Glomerular endothelial cell (primary cell): ENCODE data around the gene MRPL47. TPM values are rescaled to one million over a fixed set of nuclear protein-coding genes. Genes with fewer than 3 reads are reported as not detected.

Experiments
- DNase-seq: peaks from one replicate; pipeline ENCODE4 v3.0.0-alpha.2; 2011; ENCODE audit warnings: low read depth, low spot score; ENCODE audit errors: extremely low read depth
- total RNA-seq: library from RNA; depleted of rRNA; stranded (reverse); fragments of >200 nt; gene quantifications from 2 replicates; pipeline ENCODE4 v1.2.3, GENCODE V29; 2015

Gene MRPL47
- total RNA-seq, 1 donor from 2014 or later, result 28.1 TPM

DNA sequence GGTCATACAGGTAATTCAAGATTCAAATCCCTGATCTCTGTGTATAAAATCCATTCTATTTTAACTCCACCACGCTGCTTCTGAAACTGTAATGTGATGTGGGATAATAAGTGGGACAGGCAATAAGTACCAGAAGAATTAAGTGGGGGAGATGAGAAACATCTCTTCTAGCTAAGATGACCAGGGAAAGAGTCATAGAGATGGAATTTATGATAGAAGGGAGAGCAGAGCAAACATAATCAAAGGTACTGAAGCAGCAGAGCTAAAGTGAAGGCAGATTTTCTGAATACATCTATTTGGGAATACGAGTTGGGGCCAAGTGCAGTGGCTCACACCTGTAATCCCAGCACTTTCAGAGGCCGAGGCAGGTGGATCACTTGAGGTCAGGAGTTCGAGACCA is 4.9 kb downstream of the MRPL47 start:
- DNase-seq, result no peak

DNA sequence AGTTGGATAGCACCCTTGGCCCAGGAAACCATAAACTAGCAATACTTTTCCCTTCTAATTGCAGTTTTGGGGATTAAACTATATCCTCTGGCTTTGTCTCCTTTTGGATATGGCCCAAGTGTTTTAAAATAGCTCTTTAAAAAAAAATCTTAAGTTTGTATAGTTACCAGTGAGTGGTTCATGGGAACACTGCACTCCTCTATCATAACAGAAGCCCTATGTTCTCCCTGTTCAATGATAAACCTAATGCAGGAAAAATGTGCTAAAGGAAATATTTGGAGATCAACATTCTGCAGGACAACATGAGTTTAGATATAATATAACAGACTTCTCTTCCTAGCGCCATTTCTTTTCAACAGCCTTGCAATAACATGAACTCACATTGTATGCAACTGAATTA is 13.1 kb downstream of the MRPL47 start:
- no peak for DNase-seq

DNA sequence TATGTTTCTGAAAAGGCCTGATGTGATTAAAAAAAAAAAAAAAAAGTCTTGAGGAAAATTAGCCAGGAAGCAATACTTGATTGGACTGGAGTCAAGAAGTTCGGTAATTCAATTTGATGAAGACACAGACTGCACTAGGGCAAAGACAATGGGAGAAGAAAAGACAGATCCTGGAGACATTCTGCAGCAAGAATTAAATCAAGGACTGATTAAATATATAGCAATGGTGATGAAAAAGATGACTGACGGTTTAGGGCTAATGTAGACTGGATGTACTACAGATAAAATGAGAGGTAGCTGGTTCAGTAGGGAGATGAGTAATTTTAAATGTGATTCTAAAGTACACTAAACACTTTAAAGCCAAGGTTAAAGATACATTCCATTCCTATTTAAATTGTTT is 13.8 kb downstream of the MRPL47 start:
- no peak for DNase-seq

DNA sequence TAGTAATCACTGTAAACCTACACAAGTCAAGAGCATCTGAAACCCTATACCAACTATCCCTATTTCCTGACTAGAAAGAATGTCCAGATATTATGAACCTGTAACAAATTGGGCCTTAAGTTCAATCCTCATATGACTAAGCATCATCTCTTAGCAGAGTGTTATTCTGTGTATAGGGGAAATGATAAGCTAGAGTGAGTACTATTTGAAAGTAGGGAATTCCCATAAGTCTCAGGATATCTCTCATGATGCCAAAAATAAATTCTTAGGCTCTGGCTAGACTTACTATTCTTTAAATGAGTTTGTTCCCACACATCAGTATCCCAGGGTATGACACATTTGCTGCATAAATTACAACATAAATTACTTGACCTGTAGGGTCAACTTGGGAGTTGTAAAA is 15.3 kb downstream of the MRPL47 start:
- no peak for DNase-seq

DNA sequence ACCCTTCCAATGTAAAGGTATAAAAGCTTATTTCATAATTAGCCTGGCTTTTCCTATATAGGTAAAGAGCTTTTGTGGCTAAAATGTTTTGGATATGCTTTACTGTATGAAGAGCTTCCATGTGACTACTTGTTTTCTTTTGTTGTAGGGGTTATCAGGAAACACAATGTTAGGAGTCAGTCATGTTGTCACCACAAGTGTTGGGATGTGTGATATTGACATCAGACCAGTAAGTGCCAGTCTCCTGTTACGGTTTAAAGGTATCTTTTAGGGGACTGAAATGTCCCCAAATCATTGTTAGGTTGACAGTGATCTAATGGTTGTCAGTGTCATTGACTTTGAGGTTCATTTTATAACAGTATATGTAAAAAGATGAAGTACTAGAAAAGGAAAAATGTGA is 23.4 kb downstream of the MRPL47 start:
- DNase-seq, result no peak

DNA sequence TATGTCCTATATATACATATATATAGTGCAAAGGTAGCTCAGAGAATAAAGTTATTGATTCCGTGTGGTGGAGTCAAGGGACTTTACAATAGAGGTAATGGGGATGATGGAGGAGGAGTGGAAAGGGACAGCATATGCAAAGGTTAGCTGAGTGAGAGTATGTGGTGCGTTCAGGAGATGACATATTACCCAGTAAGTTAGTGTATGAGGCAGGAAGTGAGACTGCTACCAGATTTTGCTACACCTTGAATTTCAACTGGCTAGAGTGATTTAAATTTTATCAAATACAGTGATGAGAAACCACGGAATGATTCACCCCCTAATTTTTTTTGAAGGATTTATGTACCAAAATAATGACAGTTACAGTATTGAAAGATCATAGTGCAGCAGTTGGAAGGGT is 38.9 kb downstream of the MRPL47 start:
- DNase-seq, result no peak

DNA sequence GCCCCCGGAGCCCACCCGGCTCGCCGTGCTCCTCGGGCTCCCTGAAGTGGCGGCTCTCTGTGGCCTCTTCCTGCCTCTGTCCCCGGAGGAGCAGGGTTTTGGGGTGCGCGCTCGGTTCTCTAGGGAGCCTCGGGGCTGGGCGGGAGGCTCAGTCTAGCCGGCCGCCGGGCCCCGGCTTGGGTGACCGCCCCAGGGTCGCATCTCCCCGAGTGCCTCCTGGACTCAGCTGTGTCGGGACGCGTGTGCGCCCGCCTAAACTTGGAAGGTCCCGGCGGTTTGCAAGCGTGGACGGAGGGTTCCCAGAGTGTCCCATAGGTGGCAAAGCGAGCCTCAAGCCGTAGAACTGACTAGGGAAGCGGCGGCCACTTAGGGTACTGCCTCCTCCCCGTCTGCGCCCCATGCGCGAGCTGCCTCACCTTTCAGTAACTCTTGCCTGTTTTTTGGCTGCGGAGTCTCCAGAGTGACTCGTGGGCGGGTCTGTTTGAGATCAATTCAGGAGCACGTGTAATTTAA is 41.1 kb downstream of the MRPL47 start:
- DNase-seq, result no peak

DNA sequence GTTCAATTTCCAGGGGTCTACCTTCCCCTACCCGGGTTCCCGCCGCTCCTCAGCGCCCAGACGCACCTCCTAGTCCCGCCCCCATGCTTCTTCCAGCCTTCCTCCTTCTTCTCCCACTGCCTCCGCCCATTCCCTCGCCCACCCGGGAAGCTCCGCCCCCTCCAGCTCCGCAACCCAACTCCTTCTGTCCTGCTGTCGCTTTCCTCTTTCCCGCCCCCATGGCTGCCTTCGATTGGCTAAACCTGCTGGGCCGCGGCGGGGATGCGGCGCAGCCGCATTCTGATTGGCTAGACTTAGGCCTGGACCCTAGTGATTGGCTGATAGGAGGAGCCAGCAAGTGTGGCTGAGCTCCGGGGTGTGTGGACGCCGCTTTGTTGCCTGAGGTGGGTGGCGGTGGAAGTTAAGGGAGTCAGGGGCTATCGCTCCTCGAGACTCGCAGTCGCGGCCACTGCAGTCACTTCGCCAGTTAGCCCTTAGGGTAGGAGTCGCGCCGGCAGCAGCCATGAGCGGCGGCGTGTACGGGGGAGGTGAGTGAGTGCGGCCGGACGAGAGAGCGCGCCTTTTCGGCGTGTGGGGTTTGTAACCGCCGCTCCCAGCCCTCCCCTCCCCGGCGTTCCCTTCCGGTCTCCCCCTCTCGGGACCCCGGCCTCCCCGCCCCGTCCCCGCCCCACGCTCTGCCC is 41.7 kb downstream of the MRPL47 start, which contains the start of gene ACTL6A:
Gene ACTL6A, plus strand, starts transcription at position 336 of the 680 bp plus-strand sequence. Its CDS starts 167 bp downstream, at position 503.
- DNase-seq, result peak; percentile 94

DNA sequence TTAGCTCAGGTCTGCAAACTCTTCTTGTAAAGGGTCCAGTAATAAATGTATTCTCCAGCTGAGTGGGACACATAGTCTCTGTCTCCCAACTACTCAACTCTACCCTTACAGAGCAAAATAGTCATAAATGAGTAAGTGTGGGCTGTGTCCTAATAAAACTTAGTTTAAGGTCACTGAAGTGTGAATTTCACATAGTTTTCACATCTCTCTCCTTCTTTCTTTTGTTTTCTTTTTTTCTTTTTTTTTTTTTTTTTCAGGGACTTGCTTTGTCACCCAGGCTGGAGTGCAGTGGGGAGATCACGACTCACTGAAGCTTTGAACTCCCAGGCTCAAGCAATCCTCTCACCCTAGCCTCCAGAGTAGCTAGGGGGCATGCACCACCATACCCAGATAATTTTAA is 43.6 kb downstream of the MRPL47 start:
- DNase-seq, result no peak

DNA sequence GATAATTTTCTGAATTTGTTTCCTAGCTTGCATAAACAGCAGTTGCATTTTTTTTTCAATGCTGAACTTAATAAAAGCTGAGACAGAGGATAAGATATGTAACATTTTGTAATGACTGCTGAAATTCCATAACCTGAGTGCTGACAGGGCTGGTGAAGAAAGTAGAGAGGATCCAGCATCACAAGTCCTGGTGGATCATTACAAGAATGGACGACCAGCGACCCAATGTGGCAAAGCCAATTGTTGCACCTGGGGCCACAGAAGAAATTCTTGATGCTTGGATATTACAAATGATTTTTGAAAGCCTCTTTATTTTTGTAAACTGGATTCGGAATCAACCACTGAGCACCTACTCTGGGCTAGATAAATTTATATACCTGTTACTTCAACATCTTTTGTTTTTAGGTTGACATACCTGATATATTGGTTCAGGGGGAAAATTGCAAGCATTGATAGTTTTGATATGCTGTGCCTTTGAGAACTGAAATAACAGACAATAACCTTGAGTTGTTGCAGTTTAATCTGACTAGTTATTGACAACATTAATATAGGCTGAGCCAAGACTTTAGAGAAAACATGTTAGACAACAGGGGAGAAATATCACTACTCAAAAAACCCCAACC is 45.6 kb downstream of the MRPL47 start:
- peak; percentile 70 for DNase-seq

DNA sequence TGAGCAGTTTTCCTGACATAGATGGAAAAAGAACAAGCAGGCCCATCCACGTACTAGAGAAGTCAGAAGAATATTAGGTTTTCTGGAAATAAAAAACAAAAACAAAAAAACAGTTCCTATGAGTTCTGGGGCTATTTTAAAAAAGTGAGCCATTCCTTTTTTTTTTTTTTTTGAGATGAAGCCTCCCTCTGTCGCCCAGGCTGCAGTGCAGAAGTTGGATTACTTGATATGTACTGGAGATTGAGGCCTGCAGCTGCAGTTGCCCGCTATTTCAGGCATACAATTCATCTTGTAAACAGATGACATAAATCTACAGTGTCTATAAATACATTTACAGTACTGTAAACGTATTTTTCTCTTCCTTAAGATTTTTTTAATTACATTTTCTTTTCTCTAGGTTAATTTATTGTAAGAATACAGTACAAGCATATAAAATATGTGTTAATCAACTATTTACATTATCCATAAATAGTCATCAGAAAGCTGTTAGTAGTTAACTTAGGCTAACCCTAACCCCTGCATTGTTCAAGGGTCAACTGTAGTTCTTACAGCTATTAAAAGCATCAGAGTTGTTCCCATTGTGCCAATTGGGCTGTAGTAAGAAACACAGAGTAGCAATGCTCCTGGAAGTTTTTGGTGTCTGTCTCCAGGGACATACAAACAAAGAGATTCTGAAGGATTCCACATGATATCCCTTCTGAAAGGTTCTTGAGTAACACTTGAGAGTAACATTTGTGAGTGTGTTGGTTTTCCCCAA is 52.9 kb downstream of the MRPL47 start:
- no peak for DNase-seq

DNA sequence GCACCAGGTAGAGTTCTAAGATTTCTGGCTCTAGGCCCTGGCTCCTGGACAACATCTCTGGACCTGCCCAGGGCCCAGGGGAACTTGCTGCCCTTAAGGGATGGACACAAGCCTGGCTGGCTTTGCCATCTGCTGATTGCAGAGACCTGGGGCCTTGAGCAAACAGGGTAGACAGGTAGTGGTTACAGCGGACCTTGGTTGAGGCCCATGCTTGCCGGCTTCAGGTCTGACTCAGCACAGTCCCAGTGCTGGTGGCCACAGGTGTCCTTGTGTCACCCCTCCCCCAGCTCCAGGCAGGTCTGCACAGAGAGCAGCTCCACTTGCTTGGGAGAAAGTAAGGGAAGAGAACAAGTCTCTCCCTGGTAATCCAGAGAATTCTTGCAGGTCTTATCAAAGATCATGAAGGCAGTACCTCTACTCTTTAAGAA is 57.6 kb downstream of the MRPL47 start:
- no peak for DNase-seq

DNA sequence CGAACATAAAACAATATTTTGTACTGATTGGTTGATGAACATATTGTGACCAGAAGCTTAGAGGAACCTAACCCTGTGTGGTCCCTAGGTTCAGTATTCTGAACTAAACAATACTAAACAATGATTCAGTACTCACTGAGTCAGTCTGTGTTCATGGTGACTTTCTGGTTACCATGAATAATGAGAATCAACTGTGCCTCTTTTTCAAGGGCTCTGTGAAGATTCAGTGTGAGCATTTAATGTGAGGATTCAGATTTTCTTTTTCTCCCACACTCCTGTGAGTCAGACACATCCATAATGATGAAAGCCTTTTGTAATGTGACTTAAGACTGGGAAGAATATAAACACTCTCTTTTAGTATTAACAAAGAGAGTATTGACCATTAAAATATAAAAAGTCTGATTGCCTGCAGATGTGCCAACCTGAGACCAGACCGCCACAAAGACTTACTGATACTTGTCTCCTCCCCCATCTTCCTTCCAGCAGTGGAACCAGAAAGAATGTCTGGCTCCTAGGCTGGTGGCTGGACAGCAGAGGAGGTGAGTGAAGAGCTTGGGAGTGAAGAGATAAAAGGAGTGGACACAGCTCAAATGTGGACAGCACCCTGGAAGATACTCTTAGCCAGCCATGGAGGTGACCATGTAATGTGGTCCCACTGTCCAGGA is 59.3 kb downstream of the MRPL47 start:
- DNase-seq, result no peak

DNA sequence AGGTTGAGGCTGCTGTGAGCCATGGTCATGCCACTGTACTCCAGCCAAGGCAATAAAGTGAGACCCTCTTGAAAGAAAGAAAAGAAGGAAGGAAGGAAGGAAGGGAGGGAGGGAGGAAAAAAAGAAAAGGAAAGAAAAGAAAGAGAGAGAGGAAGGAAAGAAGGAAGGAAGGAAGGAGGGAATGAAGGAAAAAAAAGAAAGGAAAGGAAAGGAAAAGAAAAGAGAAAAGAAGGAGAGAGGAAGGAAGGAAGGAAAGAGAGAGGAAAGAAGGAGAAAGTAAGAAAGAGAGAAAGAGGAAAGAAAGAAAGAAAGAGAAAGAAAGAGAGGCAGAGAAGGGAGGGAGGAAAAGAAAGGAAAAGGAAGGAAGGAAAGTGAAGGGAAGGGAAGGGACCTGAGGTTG is 62.1 kb downstream of the MRPL47 start:
- DNase-seq, result no peak

DNA sequence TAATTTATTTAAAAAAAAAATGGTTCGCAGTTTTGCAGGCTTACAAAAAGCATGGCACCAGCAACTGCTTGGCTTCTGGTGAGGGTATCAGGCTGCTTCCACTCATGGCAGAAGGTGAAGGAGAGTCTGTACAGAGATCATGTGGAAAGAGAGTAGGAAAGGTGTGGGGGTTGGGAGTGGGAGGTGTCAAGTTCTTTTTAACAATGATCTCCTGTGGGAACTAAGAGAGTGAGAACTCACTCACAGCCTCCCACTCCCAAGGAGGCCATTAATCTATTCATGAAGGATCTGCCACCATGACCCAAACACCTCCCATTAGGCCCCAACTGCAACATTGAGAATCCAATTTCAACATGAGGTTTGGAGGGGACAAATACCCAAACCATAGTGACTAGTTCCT is 62.8 kb downstream of the MRPL47 start:
- no peak for DNase-seq

DNA sequence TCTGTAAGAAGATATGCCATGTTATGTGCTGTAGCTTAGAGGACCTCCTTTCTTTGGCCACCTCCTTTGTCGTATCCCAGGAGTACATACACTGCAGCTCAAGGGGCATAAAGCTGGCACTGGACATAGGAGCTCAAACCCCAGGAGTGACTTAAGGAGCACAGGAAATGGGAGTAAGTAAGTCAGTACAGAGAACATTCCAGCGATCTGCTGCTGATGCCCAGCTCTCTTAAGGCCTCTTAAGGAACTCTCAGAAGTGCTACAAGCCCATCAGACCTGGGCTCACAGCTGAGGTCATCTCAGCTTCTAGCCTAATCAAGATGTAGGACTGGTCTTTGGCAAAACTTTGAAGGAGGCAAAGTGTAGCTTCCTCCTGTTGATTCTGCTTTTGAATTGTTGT is 63.3 kb downstream of the MRPL47 start:
- no peak for DNase-seq

Other genes with a start within 250 kb of the MRPL47 start
- 28.5 and 39.5 TPM in 2 replicates for gene GNB4, start 153.2 kb downstream of the MRPL47 start, total RNA-seq
- gene ACTL6A, start 41.7 kb downstream of the MRPL47 start, total RNA-seq, result 65.3 and 96.9 TPM in 2 replicates
- 79.6 and 119 TPM in 2 replicates for gene NDUFB5, start 156 bp upstream of the MRPL47 start, total RNA-seq
- gene USP13, start 48.4 kb upstream of the MRPL47 start, total RNA-seq, result 10.7 and 23.3 TPM in 2 replicates